GM19035 (cell line): Measurements from ENCODE around the gene MAGI2.

Experiments used
- ATAC-seq: cut with Tn5 transposase; IDR thresholded peaks from one replicate; pipeline ENCODE4 v1.9.1; 2021; ENCODE audit not compliant: unreplicated experiment

MAGI2 gene

DNA sequence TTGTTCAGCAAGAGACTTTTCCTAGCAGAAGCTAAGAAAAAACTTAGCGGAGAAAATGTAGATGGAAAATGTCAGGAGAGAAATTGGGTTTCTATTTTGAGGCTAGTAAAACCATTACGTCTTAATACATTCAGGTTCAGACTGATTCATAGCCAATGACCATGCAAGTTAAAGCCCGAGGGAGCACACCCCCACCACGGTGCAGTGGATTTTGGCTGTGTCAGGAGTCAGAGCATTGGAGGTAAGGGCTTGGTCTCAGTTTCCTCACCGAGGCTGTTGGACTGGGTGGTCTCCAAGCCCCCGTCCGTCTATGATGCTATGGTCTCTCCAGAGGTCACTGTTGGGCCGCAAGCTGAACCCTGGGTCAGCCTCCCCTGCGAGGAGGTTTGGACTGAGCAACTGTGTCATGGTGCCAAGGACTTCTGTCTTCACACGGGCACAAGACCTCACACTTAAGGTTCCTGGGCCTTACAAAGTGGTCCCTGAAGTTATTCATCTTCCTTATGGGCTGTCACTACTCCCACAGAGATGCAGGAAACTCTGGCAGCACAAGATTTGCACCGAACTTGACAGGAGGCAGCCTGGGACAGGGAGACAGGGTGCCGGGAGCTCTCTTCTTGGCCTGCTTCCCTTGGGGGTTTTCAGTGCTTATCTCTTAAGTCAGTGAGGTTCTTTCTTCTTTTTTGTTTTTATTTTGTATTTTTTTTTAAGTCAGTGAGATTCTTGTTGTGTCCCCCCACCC lies 1468.1 kb downstream of the MAGI2 start:
- no peak for ATAC-seq

DNA sequence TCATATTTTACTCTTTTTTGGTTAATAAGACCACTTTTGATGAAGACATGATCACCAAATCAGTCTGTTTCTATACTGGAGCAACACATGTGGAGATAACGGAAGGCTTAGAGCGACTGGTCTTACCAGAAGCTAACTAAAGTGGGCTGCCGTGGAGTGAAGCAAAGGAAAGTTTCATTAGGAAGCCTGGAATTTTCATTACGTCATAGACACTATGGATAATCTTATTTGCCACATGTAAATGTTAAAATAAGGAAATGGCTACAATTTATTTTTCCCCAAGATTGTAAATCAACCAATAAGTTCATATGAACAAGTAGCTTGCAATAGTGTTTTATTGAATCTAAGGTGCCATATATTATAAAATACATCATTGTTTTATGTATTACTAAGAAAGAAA lies 1469.5 kb downstream of the MAGI2 start:
- ATAC-seq: no peak

GRCh38 chr7:77982926-77983550 lies 1470.4 kb downstream of the MAGI2 start:
- ATAC-seq: no peak

DNA sequence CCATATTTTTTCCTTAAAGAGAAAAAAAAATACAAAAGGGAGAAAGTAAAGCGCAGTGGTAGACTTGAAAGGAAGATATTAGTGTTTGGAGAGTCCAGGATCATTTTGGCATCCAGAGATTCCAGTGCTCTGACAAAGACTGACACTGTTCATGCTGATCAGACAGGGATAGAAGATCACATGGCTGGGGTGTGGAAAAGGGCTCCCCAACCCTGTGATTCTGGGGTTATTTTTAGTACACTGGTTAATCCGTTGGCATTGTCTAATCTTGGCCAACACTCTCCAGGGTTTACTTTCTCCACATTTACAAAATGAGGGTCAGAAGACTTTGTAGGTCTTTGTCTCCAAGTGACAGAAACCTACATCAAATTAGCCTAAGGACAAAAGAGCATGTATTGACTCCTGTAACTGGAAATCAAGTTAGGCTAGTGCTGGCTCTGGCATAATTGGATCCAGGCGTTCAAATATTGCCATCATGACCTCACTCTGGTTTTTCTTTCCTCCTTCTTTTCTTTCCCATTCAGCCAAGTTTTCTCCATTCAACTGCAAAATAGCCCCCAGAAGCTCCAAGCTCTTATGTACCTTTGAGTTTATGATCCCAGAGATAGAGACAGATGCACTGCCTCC lies 1473.3 kb downstream of the MAGI2 start:
- ATAC-seq: no peak

DNA sequence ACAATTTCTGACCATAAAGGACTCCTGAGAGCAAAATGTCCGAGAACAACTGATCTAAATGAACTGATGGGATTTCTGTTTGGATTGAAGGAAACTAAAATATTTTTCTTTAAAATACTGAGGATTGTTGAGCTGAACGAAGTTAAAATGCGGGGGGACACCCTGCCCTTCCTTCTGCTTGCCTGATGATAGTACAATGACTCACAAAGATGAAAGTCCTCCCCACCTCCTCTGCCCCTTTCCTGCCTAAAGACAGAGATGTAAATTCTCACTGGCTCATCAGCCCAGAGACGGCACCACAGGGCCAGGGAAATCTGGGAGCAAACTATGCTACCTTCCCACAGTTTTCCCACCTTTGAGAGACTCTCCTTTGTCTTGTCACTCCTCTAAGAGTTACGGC lies 1474.2 kb downstream of the MAGI2 start:
- ATAC-seq: no peak

GRCh38 chr7:77975672-77976480 lies 1477.6 kb downstream of the MAGI2 start:
- no peak for ATAC-seq

DNA sequence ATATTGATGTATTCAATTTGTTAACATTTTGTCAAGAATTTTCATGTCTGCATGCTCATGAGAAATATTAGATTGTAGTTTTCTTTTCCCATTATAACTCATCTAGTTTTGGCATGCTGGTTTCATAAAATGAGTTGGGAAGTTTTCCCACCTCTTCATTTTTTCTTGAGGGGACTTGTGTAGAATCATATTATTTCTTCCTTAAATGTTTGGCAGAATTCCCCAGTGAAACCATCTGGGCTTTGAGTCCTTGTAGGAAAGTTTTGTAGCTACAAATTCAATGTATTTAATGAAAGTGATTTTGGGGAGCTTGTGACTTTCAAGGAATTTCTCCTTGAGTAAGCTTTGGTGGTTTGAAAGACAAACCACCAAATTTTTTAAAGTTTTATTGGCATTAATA lies 1481.7 kb downstream of the MAGI2 start:
- ATAC-seq: no peak

GRCh38 chr7:77967429-77967828 lies 1486.0 kb downstream of the MAGI2 start:
- ATAC-seq: no peak
